Skin epidermis (tissue), 12 donors: ENCODE measurements around the gene C1RL.
"Not testable (repeated sequence)": the region's sequence is repeated elsewhere in the genome, so short reads cannot be mapped to it uniquely, and the experiment has no call there.

Source experiments
- H3K27ac ChIP-seq, 21 experiments: fragments of 200-600 bp; sonication (generic) in 11 of 21; one replicate each; pipeline ENCODE4 v1.5.0; 2020; ENCODE audit warnings: mild to moderate bottlenecking in 3 of 21, inconsistent platforms in 2 of 21, moderate library complexity in 2 of 21
- H3K4me3 ChIP-seq, 7 experiments: fragments of 200-600 bp; sonication (generic) in 2 of 7; one replicate each; pipeline ENCODE4 v1.5.0; 2020; ENCODE audit warnings: inconsistent platforms in 2 of 7, mild to moderate bottlenecking in 2 of 7, moderate library complexity in 1 of 7

C1RL gene

GRCh38 chr12:7072035-7072434, 37.0 kb downstream of the C1RL start:
- no peak overlapping the region for H3K4me3 ChIP-seq
- no peak overlapping the region for H3K27ac ChIP-seq

DNA sequence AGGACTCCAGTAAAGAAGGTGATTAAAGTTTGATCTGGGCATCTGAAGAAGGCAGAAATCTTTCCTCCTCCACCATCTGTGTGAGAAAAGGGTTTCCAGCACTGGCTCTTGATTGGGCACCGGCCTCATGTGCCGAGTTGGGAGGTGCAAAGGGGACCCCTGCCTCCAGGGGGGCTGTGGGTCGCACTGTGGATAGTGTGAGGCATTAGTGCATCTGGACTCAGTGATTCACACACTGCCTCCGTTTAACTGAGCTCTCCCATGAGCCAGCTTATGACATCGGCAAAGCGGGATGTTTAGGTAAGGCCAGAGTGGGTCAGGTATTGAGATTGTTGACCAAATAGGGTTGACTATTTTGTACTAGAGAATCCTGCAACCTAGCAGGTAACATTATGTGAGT, 39.6 kb downstream of the C1RL start:
- Histone ChIP-seq H3K4me3 (no peak overlapping the region), H3K27ac (no peak overlapping the region)

DNA sequence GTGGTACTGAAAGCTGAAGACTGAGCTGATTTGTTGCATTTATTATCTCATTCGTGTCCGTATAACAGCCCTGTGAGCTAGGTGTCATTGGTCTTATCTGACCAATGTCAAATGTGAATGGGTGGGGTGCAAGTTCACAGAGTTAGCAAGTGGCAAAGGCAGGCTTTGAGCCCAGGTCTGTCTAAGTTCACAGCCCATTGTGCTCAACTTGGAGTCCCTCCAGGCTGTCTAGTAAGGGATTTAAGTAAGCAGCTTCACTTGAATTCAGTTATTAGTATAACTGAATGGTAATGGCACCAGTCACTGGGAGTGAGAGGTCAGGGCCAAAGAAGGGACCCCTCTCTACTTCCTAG, 40.0 kb downstream of the C1RL start:
- H3K27ac ChIP-seq: no peak overlapping the region
- H3K4me3 ChIP-seq: no peak overlapping the region

DNA sequence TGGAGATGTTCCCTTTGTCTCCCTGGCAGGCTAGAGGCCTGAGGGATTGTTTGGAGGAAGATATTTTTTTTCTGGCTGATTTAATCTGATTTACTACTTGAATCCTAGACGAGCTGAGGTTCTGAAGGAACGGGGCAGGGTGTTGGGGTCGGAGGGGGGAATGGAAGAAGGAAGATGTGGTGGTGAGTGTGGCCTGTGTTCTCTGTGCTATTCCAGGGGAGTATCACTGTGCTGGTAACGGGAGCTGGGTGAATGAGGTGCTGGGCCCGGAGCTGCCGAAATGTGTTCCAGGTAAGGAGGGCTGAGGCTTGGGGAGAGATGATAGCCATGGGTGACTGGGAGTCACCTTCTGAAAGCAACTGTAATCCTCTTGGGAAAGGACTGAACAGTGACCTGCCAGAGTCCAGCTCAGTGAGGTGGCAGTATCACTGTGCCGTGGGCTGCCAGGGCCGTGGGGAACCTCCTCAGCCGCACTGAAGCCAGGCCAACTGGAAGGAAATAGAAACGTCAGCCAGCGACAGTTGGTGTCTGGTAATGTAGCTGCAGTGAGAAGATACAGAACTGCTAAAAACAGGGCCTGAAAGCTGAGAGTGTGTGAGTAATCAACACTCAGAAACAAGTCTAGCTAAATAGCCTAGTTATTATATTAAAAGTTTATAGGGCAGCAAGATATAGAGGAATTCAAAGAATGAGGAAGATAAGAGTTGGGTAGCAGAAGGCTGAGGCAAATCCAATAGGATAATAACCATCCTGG, 40.6 kb downstream of the C1RL start:
- peak overlapping the region in 4 of 21 experiments; percentile 2 to 38 (median 22) for H3K27ac ChIP-seq
- no peak overlapping the region for H3K4me3 ChIP-seq

- no peak overlapping the region for H3K4me3 ChIP-seq
- H3K27ac ChIP-seq: peak overlapping the region in 10 of 21 experiments; percentile 3 to 72 (median 50)
Observed at GRCh38 chr12:7067096-7067495, 41.9 kb downstream of the C1RL start.

- Histone ChIP-seq H3K27ac (peak overlapping the region in 8 of 21 experiments; percentile 3 to 72 (median 52)), H3K4me3 (no peak overlapping the region)
Observed at GRCh38 chr12:7066596-7066995, 42.4 kb downstream of the C1RL start.

DNA sequence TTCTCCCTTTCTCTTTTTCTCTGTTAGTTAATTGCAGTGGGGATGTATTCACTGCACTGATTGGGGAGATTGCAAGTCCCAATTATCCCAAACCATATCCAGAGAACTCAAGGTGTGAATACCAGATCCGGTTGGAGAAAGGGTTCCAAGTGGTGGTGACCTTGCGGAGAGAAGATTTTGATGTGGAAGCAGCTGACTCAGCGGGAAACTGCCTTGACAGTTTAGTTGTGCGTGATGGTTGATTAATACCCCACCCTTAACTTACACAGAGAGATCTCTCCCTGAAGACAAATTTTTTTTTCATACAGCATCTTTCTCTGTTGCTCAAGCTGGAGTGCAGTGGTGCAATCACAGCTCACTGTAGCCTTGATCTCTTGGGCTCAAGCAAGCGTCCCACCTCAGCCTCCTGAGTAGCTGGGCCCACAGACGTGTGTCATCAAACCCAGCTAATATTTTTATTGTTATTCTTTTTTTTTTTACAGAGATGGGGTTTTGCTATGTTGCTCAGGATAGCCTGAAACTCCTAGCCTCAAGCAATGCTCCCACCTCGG, 43.9 kb downstream of the C1RL start:
- no peak overlapping the region for H3K4me3 ChIP-seq
- peak overlapping the region in 2 of 21 experiments; percentile 15 to 72 for H3K27ac ChIP-seq

GRCh38 chr12:7064516-7064915, 44.5 kb downstream of the C1RL start:
- no peak overlapping the region for H3K4me3 ChIP-seq

GRCh38 chr12:7061596-7061995, 47.4 kb downstream of the C1RL start:
- peak overlapping the region in 17 of 21 experiments; percentile 62 to 89 (median 80) for H3K27ac ChIP-seq
- H3K4me3 ChIP-seq: peak overlapping the region in 6 of 7 experiments; percentile 0 to 36 (median 16)

More at GRCh38 chr12:7064516-7064915, 44.5 kb downstream of the C1RL start:
- no peak overlapping the region for H3K27ac ChIP-seq

GRCh38 chr12:7061138-7061537, 47.9 kb downstream of the C1RL start:
- Histone ChIP-seq H3K4me3 (peak overlapping the region in 6 of 7 experiments; percentile 0 to 36 (median 16)), H3K27ac (peak overlapping the region in 20 of 21 experiments; percentile 56 to 89 (median 80))

DNA sequence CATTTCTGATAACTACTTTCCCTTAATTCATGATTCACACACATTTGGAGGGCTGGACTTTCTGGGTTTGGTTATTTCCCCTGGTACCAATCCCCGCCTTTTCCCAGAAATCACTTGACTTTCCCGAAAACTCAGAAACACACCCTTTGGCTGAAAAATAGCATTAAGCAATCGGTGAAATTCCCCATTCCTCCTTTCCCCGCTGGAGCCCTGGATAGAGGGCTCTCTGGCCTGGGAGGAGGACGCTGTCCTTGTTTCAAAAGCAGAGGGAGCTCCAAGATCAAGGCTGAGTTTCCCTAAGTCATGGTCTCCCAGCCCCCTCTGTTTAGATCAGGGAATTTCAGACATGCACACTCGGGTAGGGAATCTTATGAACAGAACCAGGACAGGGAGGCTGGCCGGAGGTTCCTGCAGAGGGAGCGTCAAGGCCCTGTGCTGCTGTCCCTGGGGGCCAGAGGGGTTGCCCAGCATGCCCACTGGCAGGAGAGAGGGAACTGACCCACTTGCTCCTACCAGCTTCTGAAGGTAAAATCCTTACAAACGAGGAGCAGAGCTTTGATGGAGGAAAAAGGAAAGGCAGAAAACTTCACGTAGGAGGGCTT, 48.6 kb downstream of the C1RL start, which contains the start of gene C1S:
Gene C1S (plus strand): TSS at position 366 of the 602 bp plus-strand sequence. CDS start 1,195 bp downstream, outside the sequence.
- Histone ChIP-seq H3K27ac (peak within 1 kb of the TSS in 20 of 21 experiments; percentile 56 to 89 (median 80)), H3K4me3 (peak within 1 kb of the TSS in 6 of 7 experiments; percentile 0 to 36 (median 16))

DNA sequence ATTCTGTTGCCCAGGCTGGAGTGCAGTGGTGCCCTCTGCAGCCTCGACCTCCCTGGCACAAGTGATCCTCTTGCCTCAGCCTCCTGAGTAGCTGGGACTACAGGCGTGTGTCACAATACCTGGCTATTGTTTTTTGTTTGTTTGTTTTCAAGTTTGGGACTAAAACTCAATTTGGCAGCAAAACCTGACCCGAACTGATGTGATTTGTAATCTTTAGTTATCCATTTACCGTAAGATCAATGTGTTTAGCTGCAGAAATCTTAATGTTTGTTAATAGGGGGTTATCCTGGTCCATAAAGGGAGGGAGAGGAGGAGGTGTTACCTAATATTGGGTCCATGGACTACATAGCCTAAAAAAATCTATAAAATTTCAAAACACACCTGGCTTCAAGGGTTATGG, 49.2 kb downstream of the C1RL start:
- Histone ChIP-seq H3K4me3 (no peak overlapping the region), H3K27ac (peak overlapping the region in 16 of 21 experiments; percentile 10 to 88 (median 64))

DNA sequence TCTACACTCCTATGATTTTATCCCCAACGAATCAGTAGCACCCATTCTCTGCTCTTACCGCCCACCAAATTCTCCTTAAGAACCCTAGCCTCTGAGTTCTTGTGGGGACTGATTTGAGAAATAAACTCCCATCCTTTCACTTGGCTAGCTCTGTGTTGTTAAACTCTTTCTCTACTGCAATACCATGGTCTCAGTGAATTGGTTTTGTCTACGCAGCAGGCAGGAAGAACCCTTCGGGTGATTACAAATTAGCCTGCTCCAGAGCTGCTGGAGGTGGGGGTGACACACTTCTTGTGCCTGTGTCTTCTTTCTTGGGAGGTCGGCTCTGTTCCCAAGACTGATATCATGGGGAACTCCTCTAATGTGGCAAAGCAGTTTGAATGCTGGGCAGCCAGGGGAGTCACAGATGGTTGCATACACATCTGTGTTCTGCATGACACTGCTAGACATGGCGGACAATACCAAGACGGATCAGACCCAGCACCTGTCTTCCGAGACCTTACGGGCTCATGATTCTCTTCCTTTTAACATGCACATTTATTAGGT, 50.1 kb downstream of the C1RL start:
- H3K27ac ChIP-seq: peak overlapping the region in 2 of 21 experiments; percentile 46 to 52

DNA sequence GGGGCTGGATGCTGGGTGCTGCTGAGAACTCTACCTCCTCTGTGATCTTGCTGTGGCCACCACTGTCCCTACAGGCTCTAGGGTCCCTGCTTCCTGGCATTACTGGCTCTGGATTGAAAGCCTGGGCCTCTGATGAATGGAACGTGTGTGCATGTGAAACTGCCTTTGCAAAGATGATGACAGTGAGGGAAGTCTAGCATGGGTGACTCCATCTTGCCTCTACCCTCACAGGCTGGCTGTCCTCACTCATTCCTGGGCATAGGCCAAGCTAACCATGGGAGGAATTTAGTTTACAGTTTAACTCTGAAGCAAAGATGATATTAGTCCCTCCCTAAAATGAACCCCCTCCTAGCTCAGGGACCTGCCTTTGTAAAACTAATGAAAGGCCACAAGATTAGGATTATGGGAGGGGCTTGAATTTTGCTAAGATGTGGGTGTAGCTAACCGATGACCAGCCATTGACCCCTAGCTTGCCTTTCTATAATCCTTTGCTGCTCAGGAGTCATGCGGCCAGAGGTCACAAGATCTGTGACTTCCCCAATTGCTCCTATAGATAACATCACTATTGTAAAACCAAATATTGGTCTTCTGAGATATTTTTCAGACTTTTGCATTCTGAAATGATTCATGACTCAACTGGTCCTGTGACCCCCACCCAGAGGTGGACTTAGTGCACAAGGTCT, 50.7 kb downstream of the C1RL start:
- Histone ChIP-seq H3K27ac (no peak overlapping the region), H3K4me3 (no peak overlapping the region)

More for the DNA sequence above, 50.1 kb downstream of the C1RL start:
- no peak overlapping the region for H3K4me3 ChIP-seq

- H3K27ac ChIP-seq, H3K4me3 ChIP-seq: not testable (repeated sequence)
Observed at GRCh38 chr12:7055736-7056135, 53.3 kb downstream of the C1RL start.

DNA sequence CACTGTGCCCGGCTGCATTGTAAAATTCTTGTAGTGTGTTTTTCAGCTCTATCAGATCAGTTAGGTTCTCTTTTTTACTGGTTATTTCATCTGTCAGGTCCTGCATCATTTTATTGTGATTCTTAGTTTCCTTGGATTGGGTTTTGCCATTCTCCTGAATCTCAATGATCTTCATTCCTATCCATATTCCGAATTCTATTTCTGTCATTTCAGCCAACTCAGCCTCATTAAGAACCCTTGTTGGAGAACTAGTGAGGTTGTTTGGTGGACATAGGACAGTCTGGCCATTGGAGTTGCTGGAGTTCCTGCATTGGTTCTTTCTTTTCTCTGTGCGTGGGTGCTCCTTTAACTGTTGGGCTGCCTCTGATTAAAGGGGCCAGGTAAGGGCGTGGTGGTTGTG, 54.1 kb downstream of the C1RL start:
- no peak overlapping the region for H3K27ac ChIP-seq
- H3K4me3 ChIP-seq: no peak overlapping the region

GRCh38 chr12:7049973-7050372, 59.0 kb downstream of the C1RL start:
- not testable (repeated sequence) for H3K27ac ChIP-seq, H3K4me3 ChIP-seq

DNA sequence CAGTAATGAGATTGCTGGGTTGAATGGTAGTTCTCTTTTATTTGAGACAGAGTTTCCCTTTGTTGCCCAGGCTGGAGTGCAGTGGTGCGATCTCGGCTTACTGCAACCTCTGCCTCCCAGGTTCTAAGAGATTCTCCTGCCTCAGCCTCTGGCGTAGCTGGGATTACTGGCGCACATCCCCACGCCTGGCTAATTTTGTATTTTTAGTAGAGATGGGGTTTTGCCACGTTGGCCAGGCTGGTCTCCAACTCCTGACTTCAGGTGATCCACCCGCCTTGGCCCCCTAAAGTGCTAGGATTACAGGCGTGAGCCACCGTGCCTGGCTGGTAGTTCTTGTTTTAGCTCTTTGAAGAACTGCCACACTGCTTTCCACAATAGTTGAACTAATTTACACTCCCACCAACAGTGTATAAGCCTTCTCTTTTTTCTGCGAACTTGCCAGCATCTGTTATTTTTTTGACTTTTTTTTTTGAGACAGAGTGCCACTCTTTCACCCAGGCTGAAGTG, 59.5 kb downstream of the C1RL start:
- not testable (repeated sequence) for H3K27ac ChIP-seq, H3K4me3 ChIP-seq

DNA sequence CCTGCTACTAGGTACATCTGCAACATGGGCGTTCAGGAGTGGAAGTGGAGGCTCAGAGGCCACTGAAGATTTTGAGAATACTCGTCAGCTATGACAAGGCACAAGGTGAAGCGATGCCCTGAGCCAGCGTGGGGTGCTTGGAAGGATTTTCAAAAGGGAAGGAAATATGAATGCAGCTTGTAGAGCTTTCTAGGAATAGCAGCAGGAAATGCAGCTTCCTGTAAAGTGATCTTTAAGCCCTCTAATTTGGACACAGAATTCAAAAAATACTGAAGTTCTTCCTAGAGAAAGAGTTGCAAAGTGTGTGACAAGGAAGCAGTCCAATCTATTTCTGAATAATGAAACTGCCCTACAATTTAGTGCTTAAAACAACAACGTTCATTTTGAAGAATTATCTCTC, 61.7 kb downstream of the C1RL start:
- no peak overlapping the region for H3K27ac ChIP-seq
- no peak overlapping the region for H3K4me3 ChIP-seq
